DOHH2 (cell line): Measurements from ENCODE around the gene TTLL8.

Source experiments
- CTCF ChIP-seq: fragments of 200-600 bp; sonication (generic); IDR thresholded peaks from one replicate; pipeline ENCODE4 v1.5.1; 2014; ENCODE audit warnings: antibody characterized with exemption, mild to moderate bottlenecking, low read depth, low read length; ENCODE audit not compliant: poor library complexity, severe bottlenecking
- EZH2phosphoT487 ChIP-seq: fragments of 200-600 bp; sonication (generic); IDR thresholded peaks from 2 replicates; pipeline ENCODE4 v1.6.1; 2017; ENCODE audit warnings: borderline replicate concordance, mild to moderate bottlenecking, antibody characterized with exemption, low read length, moderate library complexity, mixed read lengths

GRCh38 chr22:50051930-50052329 is 6.2 kb downstream of the TTLL8 start:
- TF ChIP-seq EZH2phosphoT487 (no peak), CTCF (no peak)
